GM12878 (cell line): ENCODE results near the gene PSAPL1. TPM values are rescaled to one million over a fixed set of nuclear protein-coding genes. Genes with fewer than 3 reads are reported as not detected.

ENCODE experiments used
- ATAC-seq: fragments of 200-7000 bp; cut with Tn5 transposase; 3 replicates; pipeline ENCODE4 v1.9.1; 2020; ENCODE audit warnings: mild to moderate bottlenecking, moderate library complexity
- BruUV-seq: library from RNA; stranded (reverse); fragments of 400-500 nt; replicated peaks from 2 replicates; lab custom pipeline; 2021; lab: Mats Ljungman, UMichigan
- CTCF ChIA-PET: fragments of 300-600 bp; sonication (Branson Sonifier 250); formaldehyde crosslinking; extraction: SDS; loops from one replicate; lab custom pipeline; 2021; ENCODE audit warnings: inconsistent platforms; lab: Yijun Ruan, JAX
- POLR2A ChIA-PET: fragments of 350-600 bp; formaldehyde crosslinking; extraction: SDS; loops from one replicate; lab custom pipeline; 2021; ENCODE audit warnings: inconsistent platforms; lab: Charles Lee
- RAD21 ChIA-PET: fragments of 300-600 bp; sonication (Branson Sonifier 250); formaldehyde crosslinking; loops from one replicate; lab custom pipeline; 2023; ENCODE audit warnings: antibody characterized with exemption; ENCODE audit not compliant: unreplicated experiment; lab: Charles Lee
- SMC1A ChIA-PET: fragments of 300-600 bp; sonication (Branson Sonifier 250); formaldehyde crosslinking; loops from one replicate; lab custom pipeline; 2023; ENCODE audit not compliant: unreplicated experiment, uncharacterized antibody; lab: Charles Lee
- DNase-seq: peaks from one replicate; pipeline ENCODE4 v3.0.0-alpha.2; 2011; ENCODE audit warnings: low read depth, low spot score
- FAIRE-seq: peaks from 3 replicates; lab custom pipeline; 2011; peaks lifted over from hg19 to GRCh38; lab: Jason Lieb, UNC
- H2AFZ ChIP-seq: 2 replicates; pipeline ENCODE4 v1.6.0; 2011; ENCODE audit warnings: low read depth, low read length, control low read depth; ENCODE audit not compliant: control insufficient read depth
- H3K27ac ChIP-seq: 2 replicates; pipeline ENCODE4 v1.5.1; 2011; ENCODE audit warnings: control low read depth; ENCODE audit not compliant: control insufficient read depth, insufficient read depth
- H3K27me3 ChIP-seq, 2 experiments: replicated peaks in 1 of 2; 2 replicates each; pipeline versions ENCODE4 v1.6.0 to v1.6.1; 2011; ENCODE audit warnings: low read length in 1 of 2; ENCODE audit not compliant: control insufficient read depth in 2 of 2, insufficient read depth in 2 of 2
- H3K36me3 ChIP-seq, 2 experiments: 2 replicates each; pipeline ENCODE4 v1.5.1; 2011; ENCODE audit warnings: low read length in 1 of 2; ENCODE audit not compliant: control insufficient read depth in 2 of 2, insufficient read depth in 2 of 2
- H3K4me1 ChIP-seq: 2 replicates; pipeline ENCODE4 v1.6.1; 2011; ENCODE audit warnings: mild to moderate bottlenecking, low read length, moderate library complexity, mixed read lengths; ENCODE audit not compliant: control insufficient read depth, insufficient read depth
- H3K4me2 ChIP-seq: 2 replicates; pipeline ENCODE4 v1.6.0; 2011; ENCODE audit warnings: control low read depth; ENCODE audit not compliant: control insufficient read depth, insufficient read depth
- H3K4me3 ChIP-seq: fragments of 200-600 bp; sonication (generic); 2 replicates; pipeline ENCODE4 v1.5.1; 2016
- H3K79me2 ChIP-seq: 2 replicates; pipeline ENCODE4 v1.6.0; 2011; ENCODE audit warnings: low read length; ENCODE audit not compliant: control insufficient read depth, insufficient read depth
- H3K9ac ChIP-seq: 2 replicates; pipeline ENCODE4 v1.8.0; 2011; ENCODE audit warnings: low read length, control low read depth, mixed read lengths; ENCODE audit not compliant: control insufficient read depth, insufficient read depth
- H3K9me3 ChIP-seq: replicated peaks from 3 replicates; pipeline ENCODE4 v1.5.1; 2011; ENCODE audit warnings: mild to moderate bottlenecking, low read length; ENCODE audit not compliant: control insufficient read depth, insufficient read depth
- H4K20me1 ChIP-seq: 2 replicates; pipeline ENCODE4 v1.6.0; 2011; ENCODE audit not compliant: control insufficient read depth, insufficient read depth
- BMI1 ChIP-seq: fragments of 450-650 bp; IDR thresholded peaks from 2 replicates; pipeline ENCODE4 v1.6.1; 2016; ENCODE audit warnings: mild to moderate bottlenecking, moderate library complexity, borderline replicate concordance
- GATAD2B ChIP-seq: fragments of 450-650 bp; conservative IDR thresholded peaks from 2 replicates; pipeline ENCODE4 v1.6.1; 2017; ENCODE audit warnings: low read depth, mild to moderate bottlenecking, moderate library complexity
- KAT2A ChIP-seq: conservative IDR thresholded peaks from 2 replicates; pipeline ENCODE4 v1.6.1; 2011; ENCODE audit warnings: low read depth, low read length; ENCODE audit not compliant: control insufficient read depth
- MEF2A ChIP-seq: IDR thresholded peaks from 2 replicates; pipeline ENCODE4 v1.6.1; 2011; ENCODE audit warnings: low read depth, mild to moderate bottlenecking, low read length, moderate library complexity; ENCODE audit not compliant: insufficient read depth
- NBN ChIP-seq: fragments of 450-650 bp; IDR thresholded peaks from 2 replicates; pipeline ENCODE4 v1.6.1; 2016
- NRF1 ChIP-seq: conservative IDR thresholded peaks from 2 replicates; pipeline ENCODE4 v1.6.1; 2011; ENCODE audit warnings: mild to moderate bottlenecking, low read depth, low read length, improper control_type of control experiment
- PAX8 ChIP-seq: fragments of 450-650 bp; IDR thresholded peaks from 2 replicates; pipeline ENCODE4 v1.6.1; 2017; ENCODE audit warnings: mild to moderate bottlenecking, moderate library complexity
- RELA ChIP-seq: fragments of 450-650 bp; IDR thresholded peaks from 2 replicates; pipeline ENCODE4 v1.8.0; 2014; ENCODE audit warnings: borderline replicate concordance; ENCODE audit not compliant: partially characterized antibody
- SUZ12 ChIP-seq: fragments of 200-600 bp; sonication (generic); IDR thresholded peaks from one replicate; pipeline ENCODE4 v1.6.1; 2018; ENCODE audit warnings: antibody characterized with exemption, mild to moderate bottlenecking; ENCODE audit not compliant: unreplicated experiment
- TCF12 ChIP-seq: IDR thresholded peaks from 2 replicates; pipeline ENCODE4 v1.6.1; 2011; ENCODE audit warnings: low read depth, mild to moderate bottlenecking, low read length
- WGBS: methylation state at CpG from one replicate; pipeline ENCODE4 v1.1.6; 2016; ENCODE audit warnings: low lambda C conversion rate; ENCODE audit not compliant: insufficient replicate concordance, insufficient coverage; ENCODE audit errors: missing lambda C conversion rate; 5-methylcytosine and 5-hydroxymethylcytosine counted together
- in situ Hi-C: fragments of 300-500 bp; cut with MboI; formaldehyde crosslinking; loops from 9 replicates; pipeline ENCODE4 v1.14.3; 2018; ENCODE audit warnings: mixed read lengths
- intact Hi-C: fragments of 100-400 bp; cut with micrococcal nuclease; formaldehyde crosslinking; loops from one replicate; pipeline ENCODE4 v1.14.2; 2022; ENCODE audit not compliant: unreplicated experiment
- polyA plus RNA-seq, 11 experiments: library from polyadenylated mRNA; depleted of rRNA in 4 of 11; unstranded in 6 of 11; stranded (reverse) in 5 of 11; fragments of >200 nt; fragmentation: Nextera tagmentation in 4 of 11; fragmentation: Illumina TruSeq in 1 of 11; extraction: Ambion mirVana in 4 of 11; extraction: Trizol in 1 of 11; gene quantifications; 1 replicate in 1 of 11; 2 replicates in 10 of 11; pipeline versions ENCODE4 v1.2.1 to v1.2.3, GENCODE V29; 2011 to 2016; ENCODE audit warnings: inconsistent platforms in 2 of 11, missing spikeins in 2 of 11, low read depth in 1 of 11
- total RNA-seq, 4 experiments: library from RNA; depleted of rRNA in 3 of 4; stranded (reverse); fragments of >200 nt in 3 of 4; fragmentation: Illumina TruSeq in 1 of 4; extraction: Trizol in 1 of 4; gene quantifications; 2 replicates each; pipeline versions ENCODE4 v1.2.1 to v1.2.3, GENCODE V29; 2013 to 2021
- TF ChIP-seq, protein P1 (sequence below): fragments of 450-650 bp; IDR thresholded peaks from 2 replicates; pipeline ENCODE4 v1.6.1; 2017; ENCODE audit warnings: mild to moderate bottlenecking, moderate library complexity
- TF ChIP-seq, protein P2 (sequence below): fragments of 450-650 bp; IDR thresholded peaks from 2 replicates; pipeline ENCODE4 v1.6.1; 2016; ENCODE audit warnings: mild to moderate bottlenecking

The PSAPL1 gene
- total and polyA plus RNA-seq, 10 of the 15 experiments (the other 5 are each of a cell fraction or from before 2014, with no cell fraction given) = not detected

DNA sequence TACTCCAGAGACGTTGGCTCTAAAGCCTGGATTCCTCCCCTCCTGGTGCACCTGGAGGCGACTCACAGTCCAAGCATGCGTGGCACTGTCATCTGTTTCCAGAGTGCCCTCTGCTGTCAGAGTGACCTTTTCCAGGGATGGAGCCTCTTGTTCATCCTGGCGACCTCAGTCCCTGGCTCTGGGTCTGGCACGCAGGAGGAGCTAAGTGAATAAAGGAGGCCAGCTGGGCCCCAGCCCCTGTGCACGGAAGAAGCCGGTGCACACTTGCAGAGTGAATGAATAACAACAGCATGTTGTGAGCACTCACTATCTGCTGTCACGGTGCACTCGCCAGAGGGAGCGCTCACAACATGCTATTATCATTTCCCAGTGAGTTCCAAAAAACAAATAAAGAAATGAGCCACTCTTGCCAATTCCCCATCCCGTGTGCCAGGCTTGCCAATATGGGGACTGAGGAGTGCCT lies 27.8 kb upstream of the PSAPL1 start:
- SMC1A ChIA-PET = no interaction called here

More for the DNA sequence above, 27.8 kb upstream of the PSAPL1 start:
- ChIA-PET POLR2A (no interaction called here), RAD21 (no interaction called here), CTCF (no interaction called here)
- no peak for DNase-seq
- H4K20me1 ChIP-seq = no peaks in the 10 kb centered on the region
- ATAC-seq = no peak
- no peaks in the 10 kb centered on the region for H3K9me3 ChIP-seq
- TF ChIP-seq, protein P1, sequence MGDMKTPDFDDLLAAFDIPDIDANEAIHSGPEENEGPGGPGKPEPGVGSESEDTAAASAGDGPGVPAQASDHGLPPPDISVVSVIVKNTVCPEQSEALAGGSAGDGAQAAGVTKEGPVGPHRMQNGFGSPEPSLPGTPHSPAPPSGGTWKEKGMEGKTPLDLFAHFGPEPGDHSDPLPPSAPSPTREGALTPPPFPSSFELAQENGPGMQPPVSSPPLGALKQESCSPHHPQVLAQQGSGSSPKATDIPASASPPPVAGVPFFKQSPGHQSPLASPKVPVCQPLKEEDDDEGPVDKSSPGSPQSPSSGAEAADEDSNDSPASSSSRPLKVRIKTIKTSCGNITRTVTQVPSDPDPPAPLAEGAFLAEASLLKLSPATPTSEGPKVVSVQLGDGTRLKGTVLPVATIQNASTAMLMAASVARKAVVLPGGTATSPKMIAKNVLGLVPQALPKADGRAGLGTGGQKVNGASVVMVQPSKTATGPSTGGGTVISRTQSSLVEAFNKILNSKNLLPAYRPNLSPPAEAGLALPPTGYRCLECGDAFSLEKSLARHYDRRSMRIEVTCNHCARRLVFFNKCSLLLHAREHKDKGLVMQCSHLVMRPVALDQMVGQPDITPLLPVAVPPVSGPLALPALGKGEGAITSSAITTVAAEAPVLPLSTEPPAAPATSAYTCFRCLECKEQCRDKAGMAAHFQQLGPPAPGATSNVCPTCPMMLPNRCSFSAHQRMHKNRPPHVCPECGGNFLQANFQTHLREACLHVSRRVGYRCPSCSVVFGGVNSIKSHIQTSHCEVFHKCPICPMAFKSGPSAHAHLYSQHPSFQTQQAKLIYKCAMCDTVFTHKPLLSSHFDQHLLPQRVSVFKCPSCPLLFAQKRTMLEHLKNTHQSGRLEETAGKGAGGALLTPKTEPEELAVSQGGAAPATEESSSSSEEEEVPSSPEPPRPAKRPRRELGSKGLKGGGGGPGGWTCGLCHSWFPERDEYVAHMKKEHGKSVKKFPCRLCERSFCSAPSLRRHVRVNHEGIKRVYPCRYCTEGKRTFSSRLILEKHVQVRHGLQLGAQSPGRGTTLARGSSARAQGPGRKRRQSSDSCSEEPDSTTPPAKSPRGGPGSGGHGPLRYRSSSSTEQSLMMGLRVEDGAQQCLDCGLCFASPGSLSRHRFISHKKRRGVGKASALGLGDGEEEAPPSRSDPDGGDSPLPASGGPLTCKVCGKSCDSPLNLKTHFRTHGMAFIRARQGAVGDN = no peak
- TF ChIP-seq TCF12 (no peak), RELA (no peak), MEF2A (no peak), BMI1 (no peak), NRF1 (no peak), KAT2A (no peak), GATAD2B (no peak), SUZ12 (no peak), PAX8 (no peak), NBN (no peak)
- TF ChIP-seq, protein P2, sequence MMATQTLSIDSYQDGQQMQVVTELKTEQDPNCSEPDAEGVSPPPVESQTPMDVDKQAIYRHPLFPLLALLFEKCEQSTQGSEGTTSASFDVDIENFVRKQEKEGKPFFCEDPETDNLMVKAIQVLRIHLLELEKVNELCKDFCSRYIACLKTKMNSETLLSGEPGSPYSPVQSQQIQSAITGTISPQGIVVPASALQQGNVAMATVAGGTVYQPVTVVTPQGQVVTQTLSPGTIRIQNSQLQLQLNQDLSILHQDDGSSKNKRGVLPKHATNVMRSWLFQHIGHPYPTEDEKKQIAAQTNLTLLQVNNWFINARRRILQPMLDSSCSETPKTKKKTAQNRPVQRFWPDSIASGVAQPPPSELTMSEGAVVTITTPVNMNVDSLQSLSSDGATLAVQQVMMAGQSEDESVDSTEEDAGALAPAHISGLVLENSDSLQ = no peak
- intact Hi-C loops = no loop called here
- in situ Hi-C loops = no loop called here
- H3K79me2 ChIP-seq = no peaks in the 10 kb centered on the region
- FAIRE-seq = no peak
- no peak overlapping the region for H2AFZ ChIP-seq
- no peak overlapping the region for H3K4me2 ChIP-seq
- WGBS = 35% methylated on average over 11 of the region's 11 CpGs
- H3K27ac ChIP-seq = no peak overlapping the region
- H3K36me3 ChIP-seq = no peaks in the 10 kb centered on the region
- no peak overlapping the region for H3K4me3 ChIP-seq
- H3K9ac ChIP-seq = no peak overlapping the region
- no peaks in the 10 kb centered on the region for H3K4me1 ChIP-seq
- BruUV-seq = no TSS peak
- no peaks in the 10 kb centered on the region; a peak in 2 of 4 replicates for H3K27me3 ChIP-seq
